Stimulated activated CD4-positive, alpha-beta T cell treated with anti-CD3 and anti-CD28 coated beads, Interleukin-1b, Interleukin-23, amount 100 ng/mL, for 1 hour (primary cell): ENCODE measurements around the gene CENPX.
"Not testable (repeated sequence)": the region's sequence is repeated elsewhere in the genome, so short reads cannot be mapped to it uniquely, and the experiment has no call there.

Experiments
- DNase-seq, 2 donors: peaks; one replicate each; pipeline ENCODE4 v3.0.0-alpha.2; 2020; ENCODE audit warnings: low read depth in 2 of 2

Gene CENPX

DNA sequence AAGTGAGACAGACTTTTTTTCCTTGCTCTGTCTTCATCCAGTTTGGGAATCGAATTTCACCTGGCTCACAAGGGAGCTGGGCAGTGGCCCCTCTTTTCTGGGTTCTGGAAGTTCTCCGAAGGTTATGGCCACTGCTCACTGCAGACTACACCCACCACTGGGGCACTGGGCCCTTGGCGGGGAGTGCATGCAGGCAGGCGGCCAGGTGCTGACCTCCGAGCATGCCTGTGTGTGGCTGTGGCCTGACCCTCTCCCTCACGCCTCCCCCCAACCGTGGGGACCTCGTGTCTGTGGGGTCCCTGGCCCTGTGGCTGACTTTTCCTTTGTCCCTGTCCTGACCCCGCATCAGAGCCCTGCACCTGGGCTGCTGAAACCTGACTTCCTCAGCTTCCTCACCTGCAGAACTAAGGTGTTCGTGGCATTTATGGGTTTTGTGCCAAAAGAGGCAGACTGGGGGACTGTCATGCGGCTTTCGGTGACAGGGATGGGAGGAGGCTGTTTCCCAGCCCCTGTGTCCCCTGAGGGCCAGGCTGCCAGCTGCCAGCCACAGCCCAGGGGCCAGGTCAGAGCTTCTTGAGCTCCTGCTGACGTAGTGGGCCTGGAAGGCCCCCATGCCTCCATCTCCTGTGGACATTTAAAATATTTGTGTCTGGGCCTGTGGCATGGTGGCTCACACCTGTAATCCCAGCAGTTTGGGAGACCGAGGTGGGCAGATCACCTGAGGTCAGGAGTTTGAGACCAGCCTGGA is 23.8 kb downstream of the CENPX start:
- DNase-seq = no peak

DNA sequence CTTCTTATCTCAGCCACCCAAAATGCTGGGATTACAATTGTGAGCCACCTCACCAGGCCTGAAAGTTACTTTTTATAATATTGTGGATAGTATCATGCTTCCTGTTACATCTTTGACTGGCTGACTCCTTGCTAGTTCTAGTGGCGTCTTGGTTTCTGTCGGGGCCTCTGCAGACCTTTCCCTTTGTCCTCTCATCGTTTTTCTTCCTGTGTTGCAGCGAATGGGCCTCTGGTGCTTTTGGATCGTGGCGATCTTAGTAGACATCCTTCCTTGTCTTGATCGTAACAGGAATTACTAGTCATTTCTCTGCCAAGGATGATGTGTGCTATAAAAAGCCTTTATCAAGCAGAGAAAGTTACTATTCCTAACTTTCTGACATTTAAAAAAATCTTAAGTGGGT is 24.5 kb downstream of the CENPX start:
- no peak for DNase-seq

DNA sequence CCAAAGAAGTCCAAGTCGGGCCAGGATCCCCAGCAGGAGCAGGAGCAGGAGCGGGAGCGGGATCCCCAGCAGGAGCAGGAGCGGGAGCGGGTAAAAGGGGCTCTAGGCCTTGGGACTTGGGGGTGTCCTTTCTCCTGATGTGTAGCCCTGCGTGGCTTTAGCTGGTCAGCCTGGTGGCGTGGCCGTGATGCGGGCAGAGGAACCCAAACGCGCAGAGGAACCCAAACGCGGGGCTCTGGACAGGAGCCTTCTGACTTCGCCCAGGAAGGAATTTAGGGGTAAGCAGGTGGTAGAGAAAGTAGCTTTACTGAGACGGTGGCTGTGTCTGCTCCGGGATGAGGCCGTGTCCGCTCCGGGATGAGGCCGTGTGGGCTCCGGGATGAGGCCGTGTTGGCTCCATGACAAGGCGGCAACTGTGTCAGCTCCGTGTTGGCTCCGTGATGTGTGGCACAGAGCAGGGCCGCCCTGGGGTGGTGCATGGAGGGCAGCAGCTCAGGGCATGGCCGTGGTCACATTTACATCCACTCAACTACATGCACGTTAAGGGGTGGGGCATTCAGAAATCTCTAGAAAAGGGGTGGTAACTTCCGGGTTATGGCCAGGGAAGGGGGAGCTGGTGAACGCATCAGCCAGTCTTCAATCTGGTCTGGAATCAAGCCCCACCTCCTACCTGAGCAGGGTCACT is 25.8 kb downstream of the CENPX start:
- DNase-seq = no peak

DNA sequence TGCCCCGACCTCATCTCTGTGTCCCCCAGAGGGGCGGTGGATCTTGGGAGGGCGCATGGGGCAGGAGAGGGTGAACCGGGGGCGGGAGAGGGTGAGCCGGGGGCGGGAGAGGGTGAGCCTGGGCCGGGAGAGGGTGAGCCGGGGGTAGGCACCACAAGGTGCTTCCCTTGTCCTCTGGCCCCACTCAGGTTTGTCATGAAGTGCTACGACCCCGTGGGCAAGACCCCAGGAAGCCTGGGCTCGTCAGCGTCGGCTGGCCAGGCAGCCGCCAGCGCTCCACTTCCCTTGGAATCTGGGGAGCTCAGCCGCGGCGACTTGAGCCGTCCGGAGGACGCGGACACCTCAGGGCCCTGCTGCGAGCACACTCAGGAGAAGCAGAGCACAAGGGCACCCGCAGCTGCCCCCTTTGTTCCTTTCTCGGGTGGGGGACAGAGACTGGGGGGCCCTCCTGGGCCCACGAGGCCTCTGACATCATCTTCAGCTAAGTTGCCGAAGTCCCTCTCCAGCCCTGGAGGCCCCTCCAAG is 26.4 kb downstream of the CENPX start:
- DNase-seq = no peak

DNA sequence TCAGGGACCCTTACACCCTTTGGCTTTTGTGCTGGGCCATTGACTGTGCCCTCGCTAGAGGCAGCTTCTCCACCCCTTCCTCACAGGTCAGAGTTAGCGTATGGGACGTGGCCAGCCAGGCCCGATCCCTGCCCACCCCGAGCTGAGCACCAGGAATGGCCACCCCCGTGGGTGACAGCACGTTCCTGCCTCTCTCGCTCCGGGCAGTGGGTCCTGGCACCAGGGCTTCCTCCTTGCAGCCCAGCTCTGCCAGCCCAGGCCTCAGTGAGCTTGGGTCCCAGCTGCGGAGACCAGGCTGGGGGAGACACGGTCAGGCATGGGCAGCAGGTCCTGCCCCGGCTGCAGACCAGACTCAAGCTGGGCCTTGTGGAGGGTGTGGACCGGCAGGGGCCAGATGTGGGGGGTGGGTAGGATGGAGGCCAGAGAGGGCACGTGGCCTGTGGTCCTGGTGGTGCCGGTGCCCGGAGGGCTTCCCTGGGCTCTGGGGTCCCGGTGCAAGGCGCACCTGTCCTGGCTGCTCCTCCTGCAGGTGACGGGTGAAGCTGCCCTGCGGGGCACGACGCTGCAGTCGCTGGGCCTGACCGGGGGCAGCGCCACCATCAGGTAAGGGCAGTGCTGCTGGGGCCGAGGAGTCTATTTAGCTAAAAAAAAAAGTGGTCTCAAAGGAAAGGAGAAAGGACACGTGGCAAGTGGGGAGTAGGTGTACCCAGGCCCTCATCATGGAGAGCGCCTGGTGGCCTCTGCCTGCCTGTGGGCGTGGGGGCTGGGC is 27.0 kb downstream of the CENPX start:
- DNase-seq = no peak

DNA sequence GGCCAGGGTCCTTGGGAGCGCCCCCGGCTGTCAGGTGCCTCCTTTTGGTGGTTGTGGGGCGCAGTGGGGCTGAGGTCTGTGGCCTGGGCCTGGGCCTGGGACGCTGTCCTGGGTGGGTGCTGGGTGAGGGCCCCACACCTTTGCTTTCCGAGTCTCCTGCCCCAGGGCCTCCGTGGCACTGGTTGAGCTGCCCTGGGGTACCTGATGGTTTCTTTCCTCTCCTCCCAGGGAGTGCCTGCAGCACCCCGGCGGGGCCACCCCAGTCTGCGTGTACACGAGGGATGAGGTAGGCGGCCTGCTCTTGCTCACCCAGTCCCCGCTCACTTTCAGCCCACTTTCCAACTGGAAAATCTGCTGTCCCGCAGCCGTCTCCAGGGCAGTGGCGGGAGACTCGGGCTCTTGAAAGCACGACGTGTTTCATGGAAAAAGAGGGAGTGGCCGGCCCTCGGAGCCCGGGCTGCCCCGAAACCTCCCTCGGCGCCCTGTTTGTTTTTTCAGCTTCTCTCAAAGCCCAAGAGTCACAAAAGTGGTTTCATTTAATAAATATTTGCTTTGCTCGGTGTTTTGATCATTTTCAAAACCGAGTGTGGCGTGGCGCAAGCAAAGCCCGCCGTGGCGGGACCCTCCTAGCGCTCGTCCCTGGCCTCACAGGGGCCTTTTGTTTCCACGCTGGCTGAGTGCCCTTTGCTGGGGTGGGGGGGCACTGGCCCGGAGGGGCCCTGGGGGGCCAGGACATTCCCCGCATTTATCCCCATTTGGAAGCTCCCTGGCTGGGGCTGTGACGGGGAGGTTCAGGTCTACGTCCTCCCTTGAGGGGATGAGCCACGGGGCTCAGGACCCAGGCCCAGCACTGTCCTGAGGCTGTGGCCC is 27.9 kb downstream of the CENPX start:
- DNase-seq = no peak

DNA sequence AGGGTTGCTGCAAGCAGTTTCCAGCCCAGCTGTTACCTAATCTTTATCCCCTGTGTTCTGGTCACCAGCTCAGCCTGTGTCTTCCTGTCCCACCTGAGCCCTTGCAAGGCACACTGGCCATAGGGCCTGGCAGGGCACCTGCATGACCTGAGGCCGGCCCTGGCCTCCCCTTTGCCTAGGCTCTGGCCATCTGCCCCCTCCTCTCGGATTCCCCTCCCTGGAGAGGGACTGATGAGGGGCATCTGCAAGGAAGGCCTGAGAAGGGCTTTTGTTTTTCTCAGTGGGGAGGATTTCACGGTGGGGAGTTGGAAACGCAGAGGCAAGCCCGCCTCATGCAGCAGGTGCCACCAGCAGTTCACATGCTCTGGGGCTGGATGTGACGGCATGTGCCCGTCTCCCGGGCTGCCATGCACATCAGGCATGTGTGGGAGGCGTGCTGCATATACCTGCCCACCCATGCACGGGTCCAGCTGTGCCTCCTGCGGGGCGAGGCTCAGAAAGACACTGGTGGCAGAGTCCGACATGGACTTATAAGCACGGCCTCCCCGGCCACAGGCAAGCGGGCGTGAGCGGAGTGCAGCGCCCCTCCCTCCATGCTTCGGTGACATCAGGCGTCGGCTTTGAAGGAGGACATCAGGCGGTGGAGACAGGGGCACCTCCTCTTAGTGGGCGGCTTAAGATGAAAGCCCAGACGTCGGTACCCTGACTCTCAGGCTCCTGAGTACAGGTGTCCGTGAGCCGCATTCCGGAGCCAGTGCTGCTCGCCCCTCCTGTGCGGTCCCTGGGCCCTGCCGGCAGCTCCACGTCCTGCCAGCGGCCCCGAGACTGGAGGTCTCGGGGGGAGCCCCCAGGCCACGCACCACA is 28.7 kb downstream of the CENPX start:
- no peak for DNase-seq

DNA sequence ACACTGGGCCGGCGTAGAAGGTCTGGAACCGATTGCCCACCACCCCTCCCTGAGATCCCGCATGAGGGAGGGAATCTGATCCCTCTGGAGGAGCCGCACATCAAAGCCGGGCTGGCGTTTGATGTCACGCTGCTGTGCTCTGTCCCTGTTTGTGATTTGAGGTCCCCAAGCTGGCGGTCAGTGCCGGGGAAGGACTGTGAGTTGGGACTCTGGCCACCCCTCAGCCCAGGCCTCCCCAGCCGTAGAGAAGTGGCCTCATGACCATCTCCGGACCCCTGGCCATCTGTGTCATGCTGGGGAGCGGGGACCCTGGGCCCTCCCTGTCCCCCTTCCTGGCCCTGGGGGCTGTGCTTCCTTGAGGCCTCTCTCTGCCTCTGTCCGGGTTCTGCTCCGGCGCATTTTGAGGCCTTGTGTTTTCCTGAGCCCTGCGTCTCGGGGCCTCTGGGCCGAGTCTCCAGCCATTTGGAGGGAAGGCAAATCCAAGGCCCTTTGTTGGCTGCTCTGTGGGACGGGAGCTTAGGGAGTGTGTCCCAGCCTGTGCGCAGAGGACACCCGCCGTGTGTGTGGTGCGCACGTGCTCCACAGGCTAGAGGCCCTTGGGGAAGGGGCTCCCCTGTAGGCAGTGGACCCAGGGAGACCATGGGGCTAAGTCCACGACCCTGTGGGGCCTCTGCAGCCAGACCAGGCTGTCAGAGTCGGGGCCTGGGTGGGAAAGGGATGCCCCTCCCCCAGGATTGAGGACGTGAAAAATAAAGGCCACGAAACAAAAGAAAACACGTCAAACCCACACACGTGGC is 30.2 kb downstream of the CENPX start:
- DNase-seq = no peak

DNA sequence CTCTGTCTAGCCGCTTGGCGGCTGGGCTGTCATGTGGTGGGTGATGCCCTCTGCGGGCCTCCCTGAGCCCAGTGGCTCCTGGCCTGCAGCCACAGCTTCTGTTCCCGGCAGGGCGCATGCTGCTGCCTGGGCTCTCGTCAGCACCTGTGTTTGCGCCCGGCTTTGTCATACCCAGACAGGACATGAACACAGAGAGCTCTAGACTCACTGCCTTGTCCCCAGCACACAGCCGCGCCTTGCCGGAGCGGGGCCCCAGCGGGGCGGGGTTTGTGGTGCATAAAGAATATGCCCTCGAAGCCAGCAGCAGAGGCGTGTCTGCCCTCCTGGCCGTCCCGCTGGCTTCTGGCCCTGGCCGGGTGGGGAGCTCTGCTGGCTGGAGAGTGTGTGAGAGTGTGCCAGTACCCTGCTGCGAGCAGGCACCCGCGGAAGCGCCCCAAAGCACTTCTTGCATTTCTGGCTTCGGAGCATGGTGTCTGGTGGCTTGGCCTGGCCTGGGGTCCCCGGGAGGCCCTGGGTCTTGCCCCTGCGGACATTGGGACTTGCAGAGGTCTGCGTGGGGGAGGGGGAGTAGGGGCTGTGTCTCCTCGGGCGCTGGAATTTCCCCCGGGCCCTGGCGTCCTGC is 30.9 kb downstream of the CENPX start:
- no peak for DNase-seq

DNA sequence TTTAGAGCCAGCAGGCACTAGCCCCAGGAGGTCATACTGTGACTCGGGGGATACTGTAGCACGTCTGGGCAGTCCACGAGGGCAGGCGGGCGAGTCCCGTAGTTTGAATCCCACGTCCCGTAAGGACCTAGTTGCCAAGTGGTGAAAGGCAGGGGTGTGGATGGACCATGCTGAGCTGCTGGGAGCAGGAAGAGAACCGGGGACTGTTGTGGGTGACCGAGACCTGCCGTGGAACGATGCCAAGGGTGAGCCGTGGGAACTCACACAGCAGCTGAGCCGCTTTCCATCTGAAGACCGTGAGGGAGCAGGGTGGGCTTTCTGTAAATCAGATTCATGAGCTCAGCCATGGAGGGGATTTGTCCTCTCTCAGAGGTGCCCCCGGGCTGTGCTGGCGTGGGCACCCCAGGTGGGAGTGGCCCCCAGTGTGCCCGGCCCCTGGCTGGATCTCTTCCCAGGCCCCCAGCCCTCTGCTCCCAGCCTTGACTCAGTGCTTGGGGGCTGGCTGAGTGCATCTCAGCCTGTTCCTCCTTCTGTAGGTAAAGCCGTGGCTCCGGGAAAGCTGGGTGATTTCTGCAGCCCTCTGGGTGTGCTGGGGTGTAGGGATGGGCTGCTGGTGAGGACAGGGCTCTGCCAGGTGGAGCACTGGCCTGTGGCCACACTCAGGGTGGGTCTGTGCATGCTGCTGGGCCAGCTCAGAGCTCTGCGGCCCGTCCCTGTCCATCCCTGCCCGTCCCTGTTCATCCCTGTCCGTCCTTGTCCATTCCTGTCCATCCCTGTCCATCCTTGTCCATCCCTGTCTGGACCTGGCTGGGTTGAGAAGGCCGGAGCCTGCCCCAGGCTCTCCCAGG is 31.6 kb downstream of the CENPX start:
- no peak for DNase-seq

DNA sequence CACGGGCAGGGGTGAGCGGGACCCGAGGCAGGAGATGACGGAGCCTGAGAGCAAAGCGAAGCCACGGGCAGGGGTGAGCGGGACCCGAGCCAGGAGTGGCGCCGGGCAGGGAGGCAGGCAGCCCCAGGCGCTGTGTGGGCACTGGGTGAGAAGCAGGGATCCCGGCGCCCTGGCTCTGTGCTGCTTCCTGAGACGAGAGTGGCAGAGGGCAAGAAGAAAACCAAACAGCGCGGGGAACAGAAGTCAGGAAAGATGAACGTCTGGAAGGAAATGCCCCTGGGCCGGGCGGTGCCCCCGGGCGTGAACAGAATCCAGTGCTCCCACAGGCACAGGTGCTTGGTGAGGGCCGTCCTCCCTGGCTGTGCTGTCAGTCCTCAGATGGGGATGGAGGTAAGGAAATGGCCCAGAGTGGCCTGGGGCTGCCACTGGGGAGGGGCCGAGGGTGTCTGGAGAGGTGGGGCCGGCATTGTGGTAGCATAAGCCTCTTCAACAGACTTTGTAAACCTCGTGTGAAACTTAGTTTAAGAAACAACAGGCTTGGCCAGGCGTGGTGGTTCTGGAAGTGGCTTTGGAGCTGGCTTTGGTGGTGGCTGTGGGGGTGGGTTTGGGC is 35.4 kb downstream of the CENPX start:
- no peak for DNase-seq

DNA sequence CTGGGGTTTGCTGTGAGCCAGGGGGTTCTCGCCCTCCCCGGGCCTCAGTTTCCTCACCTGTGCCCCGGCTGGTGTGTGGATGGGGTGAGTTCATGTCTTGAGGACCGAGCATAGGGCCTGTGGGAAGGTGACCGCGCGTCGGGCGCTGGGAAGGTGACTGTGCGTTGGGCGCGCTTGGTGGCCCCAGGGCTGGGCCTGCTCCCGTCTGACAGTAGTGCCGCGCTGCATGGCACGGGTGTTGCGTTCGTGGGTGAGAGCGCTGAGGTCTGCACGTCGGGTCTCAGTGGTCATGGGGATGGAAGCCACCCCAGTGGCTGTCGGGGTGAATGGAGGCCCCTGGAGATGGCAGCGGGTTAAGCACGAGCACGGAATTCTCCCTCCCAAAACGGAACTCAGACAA is 36.1 kb downstream of the CENPX start:
- no peak for DNase-seq

DNA sequence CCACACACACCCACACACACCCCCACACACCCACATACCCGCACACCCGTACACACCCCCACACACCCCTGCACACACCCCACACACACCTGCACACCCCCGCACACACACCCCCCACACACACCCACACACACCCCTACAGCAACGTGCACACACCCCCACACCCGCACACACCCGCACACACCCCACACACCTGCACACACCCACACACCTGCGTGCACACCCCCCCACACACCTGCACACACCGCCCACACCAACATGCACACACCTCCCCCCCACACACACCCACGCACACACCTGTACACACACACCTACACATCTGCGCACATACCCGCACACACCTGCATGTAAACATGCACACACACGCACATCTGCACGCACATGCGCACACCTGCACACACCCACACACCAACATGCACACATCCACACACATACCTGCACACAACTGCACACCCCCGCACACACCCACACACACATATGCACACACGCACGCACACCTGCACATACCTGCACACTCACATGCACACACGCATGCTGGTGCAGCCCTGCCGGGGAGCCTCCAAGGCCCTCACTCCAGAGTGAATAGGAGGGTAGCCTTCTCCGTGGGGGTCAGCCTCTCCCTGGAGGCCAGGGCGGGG is 37.8 kb downstream of the CENPX start:
- DNase-seq = no peak

DNA sequence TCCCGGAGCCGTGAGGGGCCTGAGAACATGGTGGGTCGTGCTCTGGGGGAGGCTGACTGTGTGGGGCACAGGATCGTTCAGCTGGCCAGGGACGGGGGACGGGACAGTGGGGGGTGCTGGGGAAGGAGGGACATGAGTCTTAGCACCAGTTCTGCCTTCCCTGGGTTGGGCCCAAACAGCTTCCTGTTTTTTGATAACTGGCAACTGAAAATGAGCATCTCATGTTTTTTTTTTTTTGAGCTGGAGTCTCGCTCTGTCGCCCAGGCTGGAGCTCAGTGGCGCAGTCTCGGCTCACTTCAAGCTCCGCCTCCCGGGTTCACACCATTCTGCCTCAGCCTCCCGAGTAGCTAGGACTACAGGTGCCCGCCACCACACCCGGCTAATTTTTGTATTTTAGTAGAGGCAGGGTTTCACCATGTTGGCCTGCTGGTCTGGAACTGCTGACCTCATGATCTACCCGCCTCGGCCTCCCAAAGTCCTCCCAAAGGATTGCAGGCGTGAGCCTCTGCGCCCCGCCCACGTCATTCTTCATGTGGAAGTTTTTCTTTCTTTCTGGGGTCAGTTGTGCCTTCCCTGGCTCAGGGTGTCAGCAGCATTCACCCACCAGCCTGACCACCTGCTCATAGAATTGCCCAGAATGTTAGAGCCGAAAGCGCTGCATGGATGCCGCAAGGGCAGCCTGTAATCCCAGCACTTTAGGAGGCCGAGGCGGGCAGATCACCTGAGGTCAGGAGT is 38.9 kb downstream of the CENPX start:
- DNase-seq = no peak

DNA sequence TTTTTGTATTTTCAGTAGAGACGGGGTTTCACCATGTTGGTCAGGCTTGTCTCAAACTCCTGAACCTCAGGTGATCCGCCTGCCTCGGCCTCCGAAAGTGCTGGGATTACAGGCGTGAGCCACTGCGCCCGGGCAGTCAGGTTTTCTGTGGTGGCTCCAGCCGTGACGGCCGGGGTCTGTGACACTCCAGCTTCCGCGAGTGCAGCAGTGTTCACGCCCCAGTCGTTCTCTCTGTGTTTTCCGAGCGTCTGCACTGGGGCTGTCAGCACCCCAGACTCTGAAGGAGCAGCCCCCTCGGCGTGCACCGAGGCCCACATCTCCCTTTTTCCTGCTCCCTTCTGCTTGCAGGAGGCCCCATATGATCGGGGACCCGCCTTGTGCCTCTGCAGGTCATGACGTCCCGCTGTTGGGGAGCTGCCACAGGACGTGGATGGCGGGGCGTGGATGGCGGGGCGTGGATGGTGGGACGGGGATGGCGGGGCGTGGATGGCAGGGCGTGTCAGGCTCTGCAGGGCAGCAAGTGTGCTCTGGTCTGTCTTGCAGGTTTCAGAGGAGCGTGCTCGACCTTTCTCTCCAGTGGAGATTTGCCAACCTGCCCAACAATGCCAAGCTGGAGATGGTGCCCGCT is 39.6 kb downstream of the CENPX start:
- DNase-seq = no peak

DNA sequence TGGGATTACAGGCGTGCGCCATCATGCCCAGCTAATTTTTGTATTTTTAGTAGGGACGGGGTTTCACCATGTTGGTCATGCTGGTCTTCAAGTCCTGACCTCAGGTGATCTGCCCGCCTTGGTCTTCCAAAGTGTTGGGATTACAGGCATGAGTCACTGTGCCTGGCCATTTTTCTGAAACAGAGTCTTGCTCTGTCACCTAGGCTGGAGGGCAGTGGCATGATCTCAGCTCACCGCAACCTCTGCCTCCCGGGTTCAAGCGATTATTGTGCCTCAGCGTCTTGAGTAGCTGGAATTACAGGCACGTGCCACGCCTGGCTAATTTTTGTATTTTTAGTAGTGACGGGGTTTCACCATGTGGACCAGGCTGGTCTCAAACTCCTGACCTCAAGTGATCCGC is 41.2 kb downstream of the CENPX start:
- not testable (repeated sequence) for DNase-seq
